ENCODE results near the gene UBE2L5. TPM values are rescaled to one million over a fixed set of nuclear protein-coding genes. Genes with fewer than 3 reads are reported as not detected.

UBE2L5 gene
- total RNA-seq, 4 donors from 2014 or later = not detected

GRCh38 chr13:30466358-30466714, 44.0 kb downstream of the UBE2L5 start:
- no peak overlapping the region for H3K4me3 ChIP-seq (replicated peaks in 1 of 3)
- 5 to 6% methylated on average over 11 of the region's 11 CpGs for WGBS, 2 donors
- H3K27ac ChIP-seq = no peak overlapping the region
- peaks cover 0 to 18% of the 10 kb centered on the region in 2 donors for H3K36me3 ChIP-seq
- H3K9me3 ChIP-seq = no peaks in the 10 kb centered on the region
- intact Hi-C loops (cut with DNase I) = loop anchor here (10.0 kb wide), 2 partner anchors 148 to 338 kb away; partner anchors contain the start of gene USPL1
- peaks cover 16 to 25% of the 10 kb centered on the region in 2 donors for H3K4me1 ChIP-seq
- DNase-seq = no peak
- TF ChIP-seq POLR2A (IDR thresholded peaks at IDR 0.05) (no peak), CTCF (IDR thresholded peaks at IDR 0.05) (no peak)
- no peaks in the 10 kb centered on the region for H3K27me3 ChIP-seq

DNA sequence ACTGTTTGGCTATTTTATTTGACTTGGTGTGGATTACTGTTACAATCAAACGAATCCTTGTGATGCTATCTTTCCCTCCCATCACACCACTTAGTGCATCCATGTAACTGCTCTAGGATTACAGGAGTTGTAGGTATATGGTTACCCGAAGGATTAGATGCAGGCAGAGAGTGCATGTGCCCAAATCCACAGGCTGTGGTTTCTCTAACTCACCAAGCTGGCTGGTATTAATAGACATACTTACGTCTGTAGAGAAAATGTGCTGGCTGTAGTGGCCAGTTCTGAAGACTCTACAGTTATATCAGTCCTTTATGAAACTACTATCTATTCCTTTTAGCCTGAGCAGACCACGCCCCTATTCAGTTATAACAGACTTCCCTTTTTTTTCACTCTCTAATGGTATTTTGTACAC, 44.6 kb downstream of the UBE2L5 start:
- no peak for TF ChIP-seq POLR2A (IDR thresholded peaks at IDR 0.05)
- TF ChIP-seq CTCF (IDR thresholded peaks at IDR 0.05) = no peak
- no peak for DNase-seq
- Histone ChIP-seq H3K4me3 (replicated peaks in 1 of 3) (no peak overlapping the region), H3K27ac (no peak overlapping the region), H3K36me3 (peaks cover 0 to 13% of the 10 kb centered on the region in 2 donors), H3K9me3 (no peaks in the 10 kb centered on the region), H3K27me3 (no peaks in the 10 kb centered on the region), H3K4me1 (peaks cover 16 to 23% of the 10 kb centered on the region in 2 donors)
- 57 to 62% methylated on average over 4 of the region's 4 CpGs for WGBS, 2 donors
- intact Hi-C loops (cut with DNase I) = loop anchor here (10.0 kb wide), 2 partner anchors 148 to 338 kb away; partner anchors contain the start of gene USPL1

DNA sequence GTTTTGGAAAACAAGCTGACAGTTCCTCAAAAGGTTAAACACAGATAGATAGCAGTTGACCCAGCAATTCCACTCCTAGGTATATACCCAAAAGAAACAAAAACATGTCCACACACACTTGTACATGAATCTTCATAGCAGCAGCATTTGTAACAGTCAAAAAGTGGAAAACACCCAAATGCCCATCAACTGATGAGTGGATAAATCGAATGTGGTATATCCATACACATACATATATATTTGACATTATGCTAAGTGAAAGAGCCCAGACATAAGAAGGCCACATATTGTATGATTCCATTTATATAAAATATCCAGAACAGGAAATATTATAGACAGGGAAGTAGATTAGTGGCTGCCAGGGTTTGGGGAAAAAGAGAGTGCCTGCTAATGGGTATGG, 51.4 kb downstream of the UBE2L5 start:
- Histone ChIP-seq H3K4me3 (replicated peaks in 1 of 3) (no peak overlapping the region), H3K27me3 (no peaks in the 10 kb centered on the region), H3K9me3 (no peaks in the 10 kb centered on the region), H3K4me1 (no peaks in the 10 kb centered on the region), H3K36me3 (no peaks in the 10 kb centered on the region), H3K27ac (no peak overlapping the region)
- no peak for DNase-seq
- intact Hi-C loops (cut with DNase I) = no loop called here
- TF ChIP-seq POLR2A (IDR thresholded peaks at IDR 0.05) (no peak), CTCF (IDR thresholded peaks at IDR 0.05) (no peak)
- WGBS, 2 donors = 93 to 97% methylated on average over 1 of the region's 1 CpG

DNA sequence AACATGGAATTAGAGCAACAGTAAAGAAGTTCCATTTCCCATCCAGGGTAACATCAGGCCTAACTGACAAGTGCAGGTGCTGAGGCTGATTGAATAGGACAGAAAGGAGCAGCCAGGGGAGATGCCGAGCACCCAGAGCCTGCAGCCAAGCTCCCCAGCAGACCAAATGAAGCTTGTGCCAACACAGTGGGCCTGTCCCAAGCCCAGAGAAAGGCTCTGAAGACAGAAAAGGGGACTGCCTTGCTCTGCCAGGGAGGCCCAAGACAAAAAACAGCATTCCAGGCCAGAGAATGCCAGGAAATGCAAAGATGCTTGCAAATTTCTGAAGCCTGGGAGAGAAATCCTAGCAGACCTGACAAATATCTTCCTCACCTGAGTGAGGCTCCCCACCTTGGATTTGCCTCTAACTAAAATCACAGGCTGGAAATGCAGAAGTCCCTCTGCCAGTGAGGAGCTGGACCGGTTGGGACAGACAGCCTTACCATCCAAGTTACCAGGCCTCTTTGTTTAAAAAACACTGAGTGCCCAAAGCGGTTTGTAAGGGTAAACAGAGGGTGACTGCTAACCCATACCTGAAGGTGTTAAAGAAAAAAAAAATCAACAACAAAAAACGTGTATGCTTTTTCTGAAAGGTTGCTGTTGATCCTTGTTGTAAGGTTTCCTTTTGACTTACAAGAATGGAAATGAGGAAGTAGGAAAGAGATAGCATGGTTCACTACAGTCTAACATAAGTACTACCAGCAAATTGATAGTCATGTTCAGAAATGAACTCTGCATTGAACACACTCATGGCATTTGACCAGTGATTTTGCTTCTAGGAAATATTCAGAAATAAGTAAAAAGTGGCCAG, 55.3 kb downstream of the UBE2L5 start:
- no peaks in the 10 kb centered on the region for H3K9me3 ChIP-seq
- DNase-seq = no peak
- H3K27me3 ChIP-seq = no peaks in the 10 kb centered on the region
- intact Hi-C loops (cut with DNase I) = no loop called here
- no peak overlapping the region for H3K27ac ChIP-seq
- 81 to 83% methylated on average over 4 of the region's 4 CpGs for WGBS, 2 donors
- no peak overlapping the region for H3K4me3 ChIP-seq (replicated peaks in 1 of 3)
- TF ChIP-seq POLR2A (IDR thresholded peaks at IDR 0.05) (no peak), CTCF (IDR thresholded peaks at IDR 0.05) (no peak)
- no peaks in the 10 kb centered on the region for H3K4me1 ChIP-seq
- H3K36me3 ChIP-seq = no peaks in the 10 kb centered on the region

Other genes starting within 250 kb of the UBE2L5 start
- gene KATNAL1, start 114.9 kb upstream of the UBE2L5 start, total RNA-seq = 10 to 100 TPM in 1 of 4 donors, 1 to 10 TPM in 3; 8.0 to 25.7 (median 9.5) TPM
- 100 to 1,000 TPM; 255 to 467 (median 327) TPM for gene HMGB1, start 43.4 kb downstream of the UBE2L5 start, total RNA-seq
- 10 to 100 TPM; 23.6 to 31.0 (median 27.5) TPM for gene USPL1, start 195.4 kb downstream of the UBE2L5 start, total RNA-seq

Measured in thyroid gland (tissue), 4 donors.